ENCODE results near the gene PARD3B.

DNA sequence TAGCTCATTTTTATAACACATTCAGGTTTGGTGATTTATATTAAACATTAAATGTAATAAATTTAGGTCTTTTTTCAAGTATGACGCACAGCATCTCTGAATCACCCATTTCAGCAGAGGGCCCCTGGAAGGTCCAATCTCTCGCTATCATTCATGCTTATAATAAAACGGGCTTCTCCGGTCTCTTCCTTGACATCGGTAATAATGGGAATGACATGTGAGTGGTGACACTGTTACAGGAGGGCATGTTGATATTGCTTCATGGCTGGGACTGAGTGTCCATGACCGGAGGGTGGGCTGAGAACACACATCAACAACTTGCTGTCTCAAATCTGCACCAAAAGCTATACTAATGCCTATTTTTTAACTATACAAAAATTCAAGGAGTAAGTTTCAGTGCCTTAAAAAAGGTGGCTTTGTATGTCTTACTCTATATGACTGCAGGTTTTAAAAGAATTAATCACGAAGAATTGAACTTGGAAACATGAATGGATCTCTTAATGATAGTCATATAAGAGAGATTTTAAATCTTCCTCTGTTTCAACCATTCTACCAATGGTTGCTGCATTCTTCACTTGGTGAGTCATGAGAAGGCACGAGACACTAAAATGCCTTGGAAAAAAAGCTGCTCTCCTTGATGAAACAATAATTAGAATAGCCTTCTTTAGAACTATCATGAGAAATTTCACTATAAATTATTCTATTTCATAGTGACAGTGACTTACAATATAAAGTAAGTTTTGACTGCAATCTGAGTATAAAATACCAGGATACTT, 1035.1 kb downstream of the PARD3B start:
- no peak for TF ChIP-seq YY1 (IDR thresholded peaks at IDR 0.05; ENCODE audit: insufficient read depth, insufficient read length)
- no peak for TF ChIP-seq ZNF274 (IDR thresholded peaks at IDR 0.05; ENCODE audit: low read depth, low read length)
- no peak for TF ChIP-seq SUZ12 (IDR thresholded peaks at IDR 0.05; ENCODE audit: extremely low read depth, insufficient read depth, insufficient read length)

All from NT2/D1 (cell line).